GM12874 (cell line): ENCODE measurements around the gene CPN2.

ENCODE experiments used
- CTCF ChIP-seq: IDR thresholded peaks from 2 replicates; pipeline ENCODE4 v1.5.1; 2011; ENCODE audit warnings: low read depth, mild to moderate bottlenecking, control low read depth, low read length, moderate library complexity; ENCODE audit not compliant: insufficient read depth

The CPN2 gene

DNA sequence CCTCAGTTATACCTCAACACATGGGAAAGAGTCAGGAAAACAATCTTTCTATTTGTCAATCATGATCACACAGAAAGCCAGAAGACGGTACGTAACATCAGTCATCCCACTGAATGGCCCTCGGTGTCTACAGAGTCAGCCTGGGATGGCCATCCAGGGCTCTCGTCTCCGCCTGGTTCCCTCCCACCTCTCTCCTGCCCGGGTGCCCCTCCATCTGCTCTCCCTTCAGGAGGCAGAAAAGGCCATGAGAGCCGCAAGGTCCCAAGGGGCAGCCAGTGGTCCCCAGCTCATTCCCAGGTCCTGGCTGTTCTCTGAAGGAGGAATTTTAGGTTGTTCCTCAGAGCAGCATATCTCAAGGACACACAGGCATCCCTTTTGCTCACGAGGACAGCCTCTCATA lies 22.8 kb upstream of the CPN2 start:
- no peak for TF ChIP-seq CTCF

DNA sequence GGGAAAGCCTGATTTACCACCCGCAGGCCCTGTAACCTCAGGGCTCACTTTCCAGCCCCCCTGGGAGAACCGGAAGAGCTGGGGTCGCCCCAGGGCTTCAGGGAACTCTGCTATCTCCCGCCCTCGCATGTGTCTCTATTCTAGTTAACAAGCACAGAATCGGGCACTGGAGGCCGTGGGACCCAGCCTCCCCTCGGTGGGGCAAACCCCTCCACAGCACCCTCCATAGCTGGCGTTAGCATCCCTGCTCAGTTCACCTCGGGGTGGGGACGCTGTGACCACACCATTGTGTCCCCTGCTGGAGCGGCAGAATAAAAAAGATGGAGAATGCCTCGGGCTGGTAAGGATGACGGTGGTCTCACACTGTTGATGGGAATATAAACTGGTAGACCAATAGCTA lies 21.9 kb upstream of the CPN2 start:
- no peak for TF ChIP-seq CTCF

GRCh38 chr3:194370753-194371152 lies 19.6 kb upstream of the CPN2 start:
- TF ChIP-seq CTCF = no peak

DNA sequence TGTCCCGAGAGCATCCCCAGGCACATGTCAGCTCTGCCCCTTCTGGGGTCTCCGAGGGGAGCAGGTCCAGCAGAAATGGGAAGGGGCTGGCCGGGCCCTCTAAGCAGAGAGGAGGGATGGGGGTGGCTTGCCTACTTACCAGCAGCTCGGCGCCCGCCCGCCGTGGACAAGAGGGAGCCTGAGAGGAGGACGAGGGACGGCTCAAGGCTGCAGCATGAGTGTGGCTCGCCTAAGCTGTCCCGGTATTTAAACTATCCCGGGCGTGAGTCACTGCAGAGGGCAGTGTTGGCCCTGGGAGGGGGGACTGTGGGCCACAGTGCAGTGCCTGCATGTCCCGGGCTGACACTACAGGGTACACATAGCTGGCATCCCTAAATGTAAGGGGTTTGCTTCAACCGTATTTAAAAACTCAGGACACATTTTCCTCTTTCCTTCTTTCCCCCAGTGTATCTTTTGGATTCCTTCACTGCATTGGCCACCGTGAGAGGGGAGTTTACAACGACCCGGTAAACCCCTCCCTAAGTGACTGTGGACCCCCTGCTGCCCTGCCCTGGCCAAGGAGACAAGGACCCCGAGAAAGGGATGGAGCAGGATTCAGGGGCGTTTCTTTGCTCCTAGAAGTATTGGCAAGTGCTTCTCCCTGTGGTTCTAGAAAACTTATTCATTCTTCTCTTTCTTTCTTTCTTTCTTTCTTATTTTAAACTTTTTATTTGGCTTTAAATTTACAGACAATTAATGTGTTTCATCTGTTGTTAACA lies 18.6 kb upstream of the CPN2 start, which contains the start of gene LRRC15:
LRRC15 (minus strand) TSS at position 222 of the 758 bp plus-strand sequence. CDS start 8,700 bp downstream, outside the sequence.
- no peak for TF ChIP-seq CTCF

GRCh38 chr3:194368918-194369317 lies 17.8 kb upstream of the CPN2 start:
- TF ChIP-seq CTCF = no peak

DNA sequence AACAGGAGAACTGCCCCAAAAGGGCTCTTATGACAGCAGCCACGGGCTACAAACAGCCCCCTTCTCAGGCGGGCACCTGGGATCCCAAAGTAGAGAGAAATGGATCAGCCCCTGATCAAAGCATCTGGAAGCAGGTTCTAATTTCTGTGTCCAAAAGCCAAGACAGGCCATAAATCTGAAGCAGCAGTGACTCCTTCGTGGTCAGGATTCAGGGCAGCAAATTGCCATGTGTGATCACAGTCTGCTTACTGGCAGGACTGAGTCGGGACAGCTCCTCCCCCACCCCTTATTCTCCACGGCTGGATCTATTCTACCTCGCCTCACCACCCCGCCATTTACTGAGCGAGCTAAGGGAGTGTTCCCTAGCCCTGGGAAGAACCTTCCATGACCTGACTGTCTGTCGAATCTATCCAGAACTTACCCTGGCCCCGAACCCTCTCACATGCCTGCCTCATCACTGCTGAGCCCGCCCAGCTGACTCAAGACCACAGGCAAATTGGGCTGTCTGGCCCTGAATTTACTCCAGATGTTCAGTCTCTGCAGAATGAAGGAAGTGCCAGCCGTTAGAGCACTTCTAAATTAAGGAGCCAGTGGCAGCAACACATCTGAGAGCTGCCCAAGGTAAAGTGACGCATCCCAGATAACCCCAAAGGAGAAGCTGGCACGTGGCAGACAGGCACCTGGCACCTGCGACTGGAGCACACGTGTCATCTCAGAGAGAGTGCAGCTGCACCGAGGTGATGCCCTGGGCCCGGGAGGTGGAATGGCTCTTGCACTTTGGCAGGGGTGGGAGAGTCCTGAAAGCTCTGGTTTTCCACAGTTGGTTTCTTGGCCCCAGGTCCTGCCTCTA lies 17.1 kb upstream of the CPN2 start:
- no peak for TF ChIP-seq CTCF

- no peak for TF ChIP-seq CTCF
Observed at GRCh38 chr3:194365978-194366490, 14.9 kb upstream of the CPN2 start.
